Measurements from ENCODE around the gene ASCL2.

The ASCL2 gene

GRCh38 chr11:2294926-2295290 is 24.5 kb upstream of the ASCL2 start:
- DNase-seq (ENCODE audit: extremely low spot score) = no peak
- CTCF ChIA-PET = no interaction called here
- POLR2A ChIA-PET = no interaction called here
- TF ChIP-seq L3MBTL2 (conservative IDR thresholded peaks at IDR 0.05) = no peak
- TF ChIP-seq ELF4 (IDR thresholded peaks at IDR 0.05) = no peak
- no peak for TF ChIP-seq SUZ12 (IDR thresholded peaks at IDR 0.05)
- no peak for TF ChIP-seq LEF1 (IDR thresholded peaks at IDR 0.05; ENCODE audit: borderline replicate concordance)
- no peak for TF ChIP-seq TARDBP (IDR thresholded peaks at IDR 0.05)
- TF ChIP-seq FOXM1 (IDR thresholded peaks at IDR 0.05; ENCODE audit: borderline replicate concordance) = no peak
- no peak for TF ChIP-seq CTBP1 (IDR thresholded peaks at IDR 0.05; ENCODE audit: borderline replicate concordance)
- TF ChIP-seq SP1 (IDR thresholded peaks at IDR 0.05) = no peak
- TF ChIP-seq HDGF (IDR thresholded peaks at IDR 0.05; ENCODE audit: borderline replicate concordance) = no peak
- no peak for TF ChIP-seq BHLHE40 (IDR thresholded peaks at IDR 0.05; ENCODE audit: borderline replicate concordance)
- no peak for TF ChIP-seq FOXK2 (IDR thresholded peaks at IDR 0.05)
- no peak for TF ChIP-seq ZNF384 (IDR thresholded peaks at IDR 0.05)
- no peak for TF ChIP-seq ARNT (IDR thresholded peaks at IDR 0.05)
- TF ChIP-seq NFRKB (IDR thresholded peaks at IDR 0.05) = no peak
- no peak for TF ChIP-seq PKNOX1 (IDR thresholded peaks at IDR 0.05)
- no peak for TF ChIP-seq FOXA1 (IDR thresholded peaks at IDR 0.05)

GRCh38 chr11:2293984-2294925 is 23.9 kb upstream of the ASCL2 start:
- ChIA-PET CTCF (no interaction called here), POLR2A (no interaction called here)
- no peak for TF ChIP-seq NFRKB (IDR thresholded peaks at IDR 0.05)
- TF ChIP-seq ZNF384 (IDR thresholded peaks at IDR 0.05) = no peak
- TF ChIP-seq ARNT (IDR thresholded peaks at IDR 0.05) = no peak
- no peak for TF ChIP-seq SP1 (IDR thresholded peaks at IDR 0.05)
- TF ChIP-seq L3MBTL2 (conservative IDR thresholded peaks at IDR 0.05) = no peak
- no peak for TF ChIP-seq LEF1 (IDR thresholded peaks at IDR 0.05; ENCODE audit: borderline replicate concordance)
- no peak for DNase-seq (ENCODE audit: extremely low spot score)

GRCh38 chr11:2293531-2293971 is 23.2 kb upstream of the ASCL2 start:
- ChIA-PET CTCF (no interaction called here), POLR2A (no interaction called here)
- DNase-seq (ENCODE audit: extremely low spot score) = no peak
- TF ChIP-seq L3MBTL2 (conservative IDR thresholded peaks at IDR 0.05) (no peak), ARNT (IDR thresholded peaks at IDR 0.05) (no peak), FOXM1 (IDR thresholded peaks at IDR 0.05; ENCODE audit: borderline replicate concordance) (no peak), NFRKB (IDR thresholded peaks at IDR 0.05) (no peak), ELF4 (IDR thresholded peaks at IDR 0.05) (no peak), TARDBP (IDR thresholded peaks at IDR 0.05) (no peak), CTBP1 (IDR thresholded peaks at IDR 0.05; ENCODE audit: borderline replicate concordance) (no peak), BHLHE40 (IDR thresholded peaks at IDR 0.05; ENCODE audit: borderline replicate concordance) (no peak), ZNF384 (IDR thresholded peaks at IDR 0.05) (no peak), PKNOX1 (IDR thresholded peaks at IDR 0.05) (no peak), FOXK2 (IDR thresholded peaks at IDR 0.05) (no peak), FOXA1 (IDR thresholded peaks at IDR 0.05) (no peak), LEF1 (IDR thresholded peaks at IDR 0.05; ENCODE audit: borderline replicate concordance) (no peak)

GRCh38 chr11:2290351-2290841 is 20.0 kb upstream of the ASCL2 start:
- DNase-seq (ENCODE audit: extremely low spot score) = no peak
- ChIA-PET POLR2A (no interaction called here), CTCF (no interaction called here)
- TF ChIP-seq ELF4 (IDR thresholded peaks at IDR 0.05) = no peak
- no peak for TF ChIP-seq BHLHE40 (IDR thresholded peaks at IDR 0.05; ENCODE audit: borderline replicate concordance)
- no peak for TF ChIP-seq L3MBTL2 (conservative IDR thresholded peaks at IDR 0.05)
- no peak for TF ChIP-seq ARNT (IDR thresholded peaks at IDR 0.05)
- TF ChIP-seq PKNOX1 (IDR thresholded peaks at IDR 0.05) = no peak
- TF ChIP-seq LEF1 (IDR thresholded peaks at IDR 0.05; ENCODE audit: borderline replicate concordance) = no peak
- no peak for TF ChIP-seq SP1 (IDR thresholded peaks at IDR 0.05)
- no peak for TF ChIP-seq FOXA1 (IDR thresholded peaks at IDR 0.05)
- TF ChIP-seq ZNF384 (IDR thresholded peaks at IDR 0.05) = no peak
- no peak for TF ChIP-seq HDGF (IDR thresholded peaks at IDR 0.05; ENCODE audit: borderline replicate concordance)
- no peak for TF ChIP-seq FOXM1 (IDR thresholded peaks at IDR 0.05; ENCODE audit: borderline replicate concordance)
- TF ChIP-seq SUZ12 (IDR thresholded peaks at IDR 0.05) = no peak
- no peak for TF ChIP-seq NFRKB (IDR thresholded peaks at IDR 0.05)
- no peak for TF ChIP-seq FOXK2 (IDR thresholded peaks at IDR 0.05)
- no peak for TF ChIP-seq CTBP1 (IDR thresholded peaks at IDR 0.05; ENCODE audit: borderline replicate concordance)
- no peak for TF ChIP-seq TARDBP (IDR thresholded peaks at IDR 0.05)

GRCh38 chr11:2289859-2290258 is 19.5 kb upstream of the ASCL2 start:
- no peak for DNase-seq (ENCODE audit: extremely low spot score)
- ChIA-PET POLR2A (no interaction called here), CTCF (no interaction called here)
- TF ChIP-seq ELF4 (IDR thresholded peaks at IDR 0.05) (no peak), FOXA1 (IDR thresholded peaks at IDR 0.05) (no peak), TARDBP (IDR thresholded peaks at IDR 0.05) (no peak), NFRKB (IDR thresholded peaks at IDR 0.05) (no peak), SUZ12 (IDR thresholded peaks at IDR 0.05) (no peak), ARNT (IDR thresholded peaks at IDR 0.05) (no peak), SP1 (IDR thresholded peaks at IDR 0.05) (no peak), ZNF384 (IDR thresholded peaks at IDR 0.05) (no peak), BHLHE40 (IDR thresholded peaks at IDR 0.05; ENCODE audit: borderline replicate concordance) (no peak), CTBP1 (IDR thresholded peaks at IDR 0.05; ENCODE audit: borderline replicate concordance) (no peak), HDGF (IDR thresholded peaks at IDR 0.05; ENCODE audit: borderline replicate concordance) (no peak), PKNOX1 (IDR thresholded peaks at IDR 0.05) (no peak), L3MBTL2 (conservative IDR thresholded peaks at IDR 0.05) (no peak), FOXM1 (IDR thresholded peaks at IDR 0.05; ENCODE audit: borderline replicate concordance) (no peak), LEF1 (IDR thresholded peaks at IDR 0.05; ENCODE audit: borderline replicate concordance) (no peak), FOXK2 (IDR thresholded peaks at IDR 0.05) (no peak)
